Islet precursor cell (in vitro differentiated cells): ENCODE results near the gene H1-8.

ENCODE experiments used
- DNase-seq: peaks from one replicate; pipeline ENCODE4 v3.0.0-alpha.2; 2018

H1-8 gene

GRCh38 chr3:129575233-129575996 is 32.4 kb downstream of the H1-8 start:
- no peak for DNase-seq

- no peak for DNase-seq
These were observed 33.0 kb downstream of the H1-8 start for GRCh38 chr3:129575997-129576384.

- DNase-seq, result no peak
These were observed 33.8 kb downstream of the H1-8 start for GRCh38 chr3:129576514-129577352.

GRCh38 chr3:129577366-129577765 is 34.4 kb downstream of the H1-8 start:
- DNase-seq, result no peak

- no peak for DNase-seq
These were observed 35.2 kb downstream of the H1-8 start for GRCh38 chr3:129577925-129578786.

GRCh38 chr3:129579991-129580390 is 37.0 kb downstream of the H1-8 start:
- no peak for DNase-seq

- DNase-seq, result no peak
These were observed 38.6 kb downstream of the H1-8 start for GRCh38 chr3:129581623-129582022.

- no peak for DNase-seq
These were observed 39.8 kb downstream of the H1-8 start for GRCh38 chr3:129582799-129583198.

GRCh38 chr3:129583289-129583688 is 40.3 kb downstream of the H1-8 start:
- no peak for DNase-seq

- DNase-seq, result no peak
These were observed 41.7 kb downstream of the H1-8 start for GRCh38 chr3:129584631-129585030.

GRCh38 chr3:129585949-129586657 is 43.1 kb downstream of the H1-8 start:
- DNase-seq, result no peak

GRCh38 chr3:129586746-129587430 is 43.9 kb downstream of the H1-8 start:
- DNase-seq, result no peak

- no peak for DNase-seq
These were observed 44.7 kb downstream of the H1-8 start for GRCh38 chr3:129587566-129588210.

- DNase-seq, result no peak
These were observed 47.2 kb downstream of the H1-8 start for GRCh38 chr3:129590215-129590614.

GRCh38 chr3:129591932-129592331 is 49.0 kb downstream of the H1-8 start:
- DNase-seq, result no peak

- DNase-seq, result peak; percentile 74
These were observed 49.6 kb downstream of the H1-8 start for GRCh38 chr3:129592381-129593131.

GRCh38 chr3:129593230-129593594 is 50.2 kb downstream of the H1-8 start:
- no peak for DNase-seq

- no peak for DNase-seq
These were observed 50.8 kb downstream of the H1-8 start for GRCh38 chr3:129593595-129594339.

- DNase-seq, result no peak
These were observed 51.4 kb downstream of the H1-8 start for GRCh38 chr3:129594409-129594808.

- no peak for DNase-seq
These were observed 52.0 kb downstream of the H1-8 start for GRCh38 chr3:129594907-129595390.
